ENCODE results near the gene EVC2. TPM values are rescaled to one million over a fixed set of nuclear protein-coding genes. Genes with fewer than 3 reads are reported as not detected.

The EVC2 gene
- total RNA-seq, 1 donor from 2014 or later: 9.3 TPM

- no peak for DNase-seq (ENCODE audit: low read depth)
- no peak for TF ChIP-seq CTCF (conservative IDR thresholded peaks at IDR 0.05; ENCODE audit: low read depth, low read length)
- H3K4me3 ChIP-seq (ENCODE audit: low read depth, low read length): no peak overlapping the region
Measured at GRCh38 chr4:5678977-5679376, 29.4 kb downstream of the EVC2 start.

GRCh38 chr4:5676763-5677162 is 31.6 kb downstream of the EVC2 start:
- no peak overlapping the region for H3K4me3 ChIP-seq (ENCODE audit: low read depth, low read length)
- no peak for TF ChIP-seq CTCF (conservative IDR thresholded peaks at IDR 0.05; ENCODE audit: low read depth, low read length)
- no peak for DNase-seq (ENCODE audit: low read depth)

GRCh38 chr4:5666741-5667140 is 41.6 kb downstream of the EVC2 start:
- H3K4me3 ChIP-seq (ENCODE audit: low read depth, low read length): no peak overlapping the region
- TF ChIP-seq CTCF (conservative IDR thresholded peaks at IDR 0.05; ENCODE audit: low read depth, low read length): no peak
- DNase-seq (ENCODE audit: low read depth): no peak

- no peak for TF ChIP-seq CTCF (conservative IDR thresholded peaks at IDR 0.05; ENCODE audit: low read depth, low read length)
- H3K4me3 ChIP-seq (ENCODE audit: low read depth, low read length): no peak overlapping the region
- DNase-seq (ENCODE audit: low read depth): no peak
Measured at GRCh38 chr4:5664778-5665177, 43.6 kb downstream of the EVC2 start.

- no peak for TF ChIP-seq CTCF (conservative IDR thresholded peaks at IDR 0.05; ENCODE audit: low read depth, low read length)
- DNase-seq (ENCODE audit: low read depth): no peak
- no peak overlapping the region for H3K4me3 ChIP-seq (ENCODE audit: low read depth, low read length)
Measured at GRCh38 chr4:5662555-5662954, 45.8 kb downstream of the EVC2 start.

GRCh38 chr4:5661237-5661636 is 47.1 kb downstream of the EVC2 start:
- DNase-seq (ENCODE audit: low read depth): no peak
- no peak for TF ChIP-seq CTCF (conservative IDR thresholded peaks at IDR 0.05; ENCODE audit: low read depth, low read length)
- H3K4me3 ChIP-seq (ENCODE audit: low read depth, low read length): no peak overlapping the region

- no peak for TF ChIP-seq CTCF (conservative IDR thresholded peaks at IDR 0.05; ENCODE audit: low read depth, low read length)
- DNase-seq (ENCODE audit: low read depth): peak; percentile 1
- no peak overlapping the region for H3K4me3 ChIP-seq (ENCODE audit: low read depth, low read length)
Measured at GRCh38 chr4:5660185-5660584, 48.2 kb downstream of the EVC2 start.
